Activated T-helper 1 cell treated with Interleukin-2 at 50 U/mL for 16 hours (primary cell): Measurements from ENCODE around the gene UBE2J1.
"Not testable (repeated sequence)": the region's sequence is repeated elsewhere in the genome, so short reads cannot be mapped to it uniquely, and the experiment has no call there.

ENCODE experiments used
- DNase-seq: peaks from one replicate; pipeline ENCODE4 v3.0.0-alpha.2; 2020; ENCODE audit warnings: low read depth

The UBE2J1 gene

GRCh38 chr6:89320012-89320559 is 32.4 kb downstream of the UBE2J1 start:
- DNase-seq = no peak

DNA sequence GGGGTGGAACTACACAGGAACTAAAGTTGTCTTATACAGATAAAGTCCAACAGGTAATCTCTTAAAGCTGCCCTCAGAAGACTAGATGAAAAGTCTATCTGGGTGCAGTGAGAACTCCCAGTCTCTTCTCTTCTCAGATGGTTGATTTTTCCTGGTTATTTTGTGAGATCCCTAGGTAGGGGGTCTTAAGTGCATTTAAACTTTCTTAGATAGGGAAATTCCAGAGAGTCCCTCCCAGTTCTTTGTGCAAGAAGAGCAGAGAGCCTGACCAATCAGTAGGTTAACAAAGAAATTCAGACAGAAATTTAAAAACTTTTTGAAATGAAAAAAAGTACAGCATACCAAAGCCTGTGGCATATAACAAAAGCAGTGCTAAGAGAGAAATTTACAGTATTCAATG is 35.5 kb downstream of the UBE2J1 start:
- DNase-seq = no peak

DNA sequence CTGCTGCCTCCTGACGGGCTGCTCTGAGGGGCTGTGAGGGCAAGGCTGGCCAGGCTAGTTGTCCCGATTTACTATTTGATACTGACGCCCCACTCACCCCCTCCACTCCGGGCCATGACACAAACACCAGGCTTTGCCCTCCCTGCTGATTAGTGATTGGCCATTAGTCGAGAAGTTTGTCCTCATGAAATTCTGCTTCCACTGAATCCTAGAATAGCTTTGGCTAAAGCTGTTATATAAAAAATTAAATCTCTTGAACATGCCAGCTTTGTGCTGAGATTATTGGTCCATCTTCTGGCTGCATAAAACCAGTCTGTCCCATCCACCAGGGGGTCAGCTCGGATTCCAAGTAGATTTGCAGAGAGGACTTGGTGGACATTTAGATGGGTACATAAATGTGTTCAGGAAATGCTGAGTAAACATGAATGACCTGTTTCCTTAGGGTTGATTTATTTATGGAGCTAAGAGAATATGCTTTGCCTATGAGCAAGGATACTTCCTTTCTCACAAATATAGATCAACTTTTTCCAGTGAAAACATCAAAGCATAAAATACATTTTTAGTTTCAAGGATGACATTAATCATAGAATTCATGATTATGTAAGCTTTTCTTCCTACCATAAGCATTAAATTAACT is 37.2 kb downstream of the UBE2J1 start, which contains the start of gene GABRR2:
Gene GABRR2 (minus strand): TSS at position 51 of the 637 bp plus-strand sequence. CDS start 134 bp downstream, outside the sequence.
- DNase-seq = no peak

- no peak for DNase-seq
Observed at GRCh38 chr6:89314692-89315091, 37.8 kb downstream of the UBE2J1 start.

DNA sequence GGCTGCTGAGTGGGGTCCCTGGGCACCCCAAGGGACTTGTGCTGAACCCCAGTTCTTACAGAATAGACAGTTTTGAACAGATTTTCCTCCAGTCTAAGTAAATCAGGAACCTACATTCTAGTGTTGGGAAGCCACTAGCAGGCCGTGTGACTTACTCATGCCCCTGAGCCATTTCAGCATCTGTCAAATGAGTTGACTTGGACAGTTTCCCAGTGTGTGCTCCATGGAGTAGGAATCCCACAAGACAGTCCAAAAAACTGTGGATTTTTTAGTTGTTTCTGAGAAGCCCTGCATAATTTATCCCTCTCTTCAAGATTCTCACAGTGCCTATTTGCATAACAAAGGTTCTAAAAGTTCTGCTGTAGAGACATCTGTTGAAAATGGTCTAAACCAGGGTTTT is 39.5 kb downstream of the UBE2J1 start:
- DNase-seq = no peak

- no peak for DNase-seq
Observed at GRCh38 chr6:89311853-89312531, 40.5 kb downstream of the UBE2J1 start.

GRCh38 chr6:89311530-89311852 is 41.0 kb downstream of the UBE2J1 start:
- DNase-seq = no peak

DNA sequence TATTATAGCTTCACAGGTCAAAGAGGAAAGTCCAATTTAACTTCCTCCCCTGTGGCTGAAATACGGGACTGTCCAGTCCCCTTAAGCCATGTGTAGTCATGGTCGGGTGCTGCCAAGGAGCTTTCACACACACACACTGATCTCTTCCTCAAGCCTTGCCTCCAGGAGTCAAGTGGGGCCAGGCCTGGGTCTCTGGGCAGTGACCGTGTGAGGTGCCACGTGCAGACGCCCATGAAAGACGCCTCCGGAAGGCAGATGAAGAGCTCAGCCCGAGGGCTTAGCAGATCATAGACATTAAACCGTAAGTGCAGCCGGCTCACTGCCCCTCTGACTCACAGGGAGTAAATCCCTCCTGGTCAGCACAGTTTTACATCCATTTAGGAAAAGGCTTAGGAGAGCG is 41.6 kb downstream of the UBE2J1 start:
- no peak for DNase-seq

DNA sequence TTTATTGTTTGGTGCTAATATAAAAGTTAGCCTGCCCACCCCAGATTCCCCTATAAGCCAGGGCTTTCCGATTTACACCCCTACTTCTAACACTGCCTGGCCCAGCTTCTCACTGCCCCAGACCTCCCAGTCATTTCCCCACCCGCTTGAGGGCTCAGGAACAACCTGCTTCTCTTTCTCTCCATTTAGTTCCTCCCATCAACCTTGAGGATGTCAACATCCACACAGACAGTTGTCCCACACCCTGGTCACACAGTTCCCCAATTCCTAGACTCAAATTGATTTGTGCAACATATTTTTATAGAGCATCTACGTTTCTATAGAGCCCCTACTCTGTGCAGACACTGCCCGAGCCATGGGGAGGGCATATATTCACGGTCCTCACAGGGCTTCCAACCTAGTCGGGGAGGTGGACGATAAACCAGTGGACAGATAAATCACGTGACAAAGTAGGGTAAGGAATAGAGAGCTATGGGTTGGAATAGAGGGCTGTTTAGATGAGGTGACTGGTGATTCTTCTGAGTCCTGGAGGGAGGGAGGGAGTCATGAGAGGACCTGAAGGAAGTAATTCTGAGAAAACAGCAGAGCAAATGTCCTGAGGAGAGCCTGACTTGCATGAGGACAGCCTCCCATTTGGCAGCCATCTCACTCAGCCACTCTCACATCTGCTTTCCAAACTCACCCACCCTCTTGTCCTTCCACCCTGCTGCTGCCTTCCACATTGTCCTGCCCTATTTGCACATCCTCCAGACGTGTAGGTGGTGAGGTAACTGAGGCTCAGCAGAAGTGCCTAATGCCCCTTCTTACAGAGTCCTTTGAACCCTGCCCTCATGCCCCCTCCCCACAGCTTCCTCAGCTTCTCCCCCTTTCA is 43.8 kb downstream of the UBE2J1 start:
- no peak for DNase-seq

GRCh38 chr6:89304517-89304916 is 48.0 kb downstream of the UBE2J1 start:
- not testable (repeated sequence) for DNase-seq

GRCh38 chr6:89302936-89303335 is 49.6 kb downstream of the UBE2J1 start:
- no peak for DNase-seq

- no peak for DNase-seq
Observed at GRCh38 chr6:89302195-89302770, 50.2 kb downstream of the UBE2J1 start.

DNA sequence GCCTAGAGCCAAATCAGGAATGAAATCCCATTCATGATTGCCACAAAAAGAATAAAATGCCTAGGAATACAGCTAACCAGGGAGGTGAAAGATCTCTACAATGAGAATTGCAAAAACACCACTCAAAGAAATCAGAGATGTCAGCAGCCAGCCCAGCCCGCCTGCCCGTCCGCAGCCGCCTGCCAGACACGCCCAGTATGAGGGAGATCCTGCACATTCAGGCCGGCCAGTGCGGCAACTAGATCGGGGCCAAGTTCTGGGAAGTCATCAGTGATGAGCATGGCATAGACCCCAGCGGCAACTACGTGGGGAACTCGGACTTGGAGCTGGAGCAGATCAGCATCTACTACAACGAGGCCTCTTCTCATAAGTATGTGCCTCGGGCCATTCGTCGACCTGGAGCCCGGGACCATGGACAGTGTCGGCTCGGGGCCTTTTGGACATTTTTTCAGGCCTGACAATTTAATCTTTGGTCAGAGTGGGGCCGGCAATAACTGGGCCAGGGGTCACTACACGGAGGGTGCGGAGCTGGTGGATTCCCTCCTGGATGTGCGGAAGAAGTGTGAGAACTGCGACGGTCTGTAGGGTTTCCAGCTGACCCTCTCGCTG is 50.8 kb downstream of the UBE2J1 start:
- DNase-seq = no peak

GRCh38 chr6:89299466-89299850 is 53.1 kb downstream of the UBE2J1 start:
- no peak for DNase-seq

GRCh38 chr6:89298680-89299465 is 53.6 kb downstream of the UBE2J1 start:
- DNase-seq = no peak

- DNase-seq = peak; percentile 44
Observed at GRCh38 chr6:89297695-89298351, 54.7 kb downstream of the UBE2J1 start.

GRCh38 chr6:89295981-89296380 is 56.5 kb downstream of the UBE2J1 start:
- DNase-seq = no peak

DNA sequence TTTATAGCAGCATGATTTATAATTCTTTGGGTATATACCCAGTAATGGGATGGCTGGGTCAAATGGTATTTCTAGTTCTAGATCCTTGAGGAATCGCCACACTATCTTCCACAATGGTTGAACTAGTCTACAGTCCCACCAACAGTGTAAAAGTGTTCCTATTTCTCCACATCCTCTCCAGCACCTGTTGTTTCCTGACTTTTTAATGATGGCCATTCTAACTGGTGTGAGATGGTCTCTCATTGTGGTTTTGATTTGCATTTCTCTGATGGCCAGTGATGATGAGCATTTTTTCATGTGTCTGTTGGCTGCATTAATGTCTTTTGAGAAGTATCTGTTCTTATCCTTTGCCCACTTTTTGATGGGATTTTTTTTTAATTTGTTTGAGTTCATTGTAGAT is 57.4 kb downstream of the UBE2J1 start:
- not testable (repeated sequence) for DNase-seq

DNA sequence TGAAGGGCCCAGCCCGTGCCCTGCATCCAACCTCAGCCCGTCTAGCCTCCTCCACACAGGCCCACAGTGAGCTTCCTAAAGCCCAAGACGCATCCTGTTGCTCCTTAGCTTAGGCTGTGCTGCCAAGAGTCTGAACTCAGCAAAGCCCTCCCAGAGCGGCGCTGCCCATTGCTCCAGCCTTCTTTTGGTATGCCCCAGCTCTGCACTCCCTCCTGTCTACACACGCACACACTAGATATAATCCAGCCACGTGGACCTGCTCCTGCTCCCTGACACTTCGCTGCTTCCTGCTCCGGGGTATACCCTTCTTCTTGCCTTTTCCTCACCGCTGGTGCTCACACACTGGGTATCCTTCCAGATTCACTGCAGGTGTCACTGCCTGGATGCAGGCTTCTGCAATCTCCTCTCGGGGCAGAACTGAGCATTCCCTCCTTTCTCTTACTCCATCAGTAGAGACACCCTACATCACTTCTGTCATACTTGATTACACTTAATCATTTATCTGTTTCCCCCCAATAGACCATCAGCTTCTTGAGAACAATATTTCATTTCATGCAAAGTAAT is 61.2 kb downstream of the UBE2J1 start:
- no peak for DNase-seq
